ENCODE measurements around the gene NSD2. TPM values are rescaled to one million over a fixed set of nuclear protein-coding genes. Genes with fewer than 3 reads are reported as not detected.

NSD2 gene
- total RNA-seq, 1 donor: 67.8 TPM

DNA sequence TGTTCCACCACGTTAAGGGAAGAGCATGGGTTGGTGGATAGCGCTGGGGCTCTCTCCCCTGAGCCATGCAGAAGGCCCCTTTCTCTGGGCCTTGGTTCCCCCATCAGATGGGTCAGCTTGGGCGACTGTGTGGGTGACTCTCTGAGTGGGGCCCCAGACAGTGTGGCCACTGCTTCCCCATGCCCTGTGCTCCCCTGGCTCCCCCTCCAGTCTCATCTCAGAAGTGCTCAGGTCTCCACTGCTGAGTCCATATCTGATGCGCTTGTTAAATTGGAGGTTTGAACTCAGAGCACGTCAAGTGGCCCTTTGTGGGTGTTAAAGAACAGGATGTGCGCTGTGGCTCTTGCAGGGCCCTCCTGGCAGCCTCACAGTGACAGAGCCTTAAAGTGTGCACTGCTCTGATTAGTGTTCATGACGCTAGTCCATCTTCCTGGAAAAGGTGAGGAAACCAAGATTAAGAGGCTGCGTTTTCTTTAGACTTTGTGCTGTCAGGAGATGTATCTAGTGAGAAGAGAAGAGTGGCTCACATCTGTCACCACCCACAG, 77.8 kb downstream of the NSD2 start:
- DNase-seq (ENCODE audit: low read depth): no peak
- H3K4me3 ChIP-seq (ENCODE audit: low read depth, low read length): no peak overlapping the region
- TF ChIP-seq, protein P1, sequence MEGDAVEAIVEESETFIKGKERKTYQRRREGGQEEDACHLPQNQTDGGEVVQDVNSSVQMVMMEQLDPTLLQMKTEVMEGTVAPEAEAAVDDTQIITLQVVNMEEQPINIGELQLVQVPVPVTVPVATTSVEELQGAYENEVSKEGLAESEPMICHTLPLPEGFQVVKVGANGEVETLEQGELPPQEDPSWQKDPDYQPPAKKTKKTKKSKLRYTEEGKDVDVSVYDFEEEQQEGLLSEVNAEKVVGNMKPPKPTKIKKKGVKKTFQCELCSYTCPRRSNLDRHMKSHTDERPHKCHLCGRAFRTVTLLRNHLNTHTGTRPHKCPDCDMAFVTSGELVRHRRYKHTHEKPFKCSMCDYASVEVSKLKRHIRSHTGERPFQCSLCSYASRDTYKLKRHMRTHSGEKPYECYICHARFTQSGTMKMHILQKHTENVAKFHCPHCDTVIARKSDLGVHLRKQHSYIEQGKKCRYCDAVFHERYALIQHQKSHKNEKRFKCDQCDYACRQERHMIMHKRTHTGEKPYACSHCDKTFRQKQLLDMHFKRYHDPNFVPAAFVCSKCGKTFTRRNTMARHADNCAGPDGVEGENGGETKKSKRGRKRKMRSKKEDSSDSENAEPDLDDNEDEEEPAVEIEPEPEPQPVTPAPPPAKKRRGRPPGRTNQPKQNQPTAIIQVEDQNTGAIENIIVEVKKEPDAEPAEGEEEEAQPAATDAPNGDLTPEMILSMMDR (IDR thresholded peaks at IDR 0.05; ENCODE audit: insufficient read depth, low read depth, low read length): no peak

DNA sequence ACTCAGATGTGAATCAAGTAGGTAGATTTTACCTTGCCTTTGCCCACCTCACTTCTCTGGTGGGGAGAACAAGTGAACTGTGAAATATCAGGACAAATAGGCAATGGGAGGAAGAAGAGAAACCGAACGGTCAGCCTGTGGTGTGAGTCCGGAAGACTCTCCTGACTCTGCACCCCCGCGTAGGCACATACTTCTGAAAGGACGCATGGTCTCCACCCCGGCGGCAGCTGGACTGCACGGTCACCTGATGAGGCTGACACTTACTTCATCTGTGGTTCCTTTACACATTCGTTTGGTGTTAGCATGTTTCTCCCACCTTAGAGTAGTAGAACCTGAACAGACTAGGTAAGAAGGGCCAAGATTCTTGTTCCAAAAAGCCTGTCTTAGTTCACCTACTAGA, 79.2 kb downstream of the NSD2 start:
- TF ChIP-seq, protein P1 (IDR thresholded peaks at IDR 0.05; ENCODE audit: insufficient read depth, low read depth, low read length): no peak
- DNase-seq (ENCODE audit: low read depth): no peak
- H3K4me3 ChIP-seq (ENCODE audit: low read depth, low read length): no peak overlapping the region

DNA sequence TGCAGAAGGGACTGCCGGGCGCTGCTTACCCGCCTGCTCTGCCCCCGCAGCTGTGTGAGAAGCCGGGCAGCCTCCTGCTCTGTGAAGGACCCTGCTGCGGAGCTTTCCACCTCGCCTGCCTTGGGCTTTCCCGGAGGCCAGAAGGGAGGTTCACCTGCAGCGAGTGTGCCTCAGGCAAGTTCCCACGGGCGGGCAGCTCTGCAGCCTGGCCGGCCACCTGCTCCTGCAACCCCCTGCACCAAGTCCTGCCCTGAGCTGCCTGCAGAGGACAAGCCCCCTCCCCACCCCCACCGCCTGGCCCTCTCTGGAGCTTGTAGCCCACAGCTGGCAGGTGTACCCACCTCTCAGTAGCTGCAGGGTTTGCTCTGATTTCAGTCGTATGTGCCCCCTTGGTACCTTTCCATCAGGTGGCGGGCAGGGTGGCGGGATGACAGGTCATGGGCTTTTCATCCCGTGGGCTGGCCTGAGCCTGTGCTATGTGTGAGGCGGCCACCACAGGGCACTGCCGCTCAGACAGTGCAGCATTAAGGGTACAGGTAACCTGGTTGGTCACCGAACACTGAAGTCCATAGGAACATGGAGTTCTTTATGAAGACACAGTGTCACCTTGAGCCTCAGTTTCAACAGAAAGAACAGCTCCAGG, 81.0 kb downstream of the NSD2 start:
- DNase-seq (ENCODE audit: low read depth): no peak
- TF ChIP-seq, protein P1 (IDR thresholded peaks at IDR 0.05; ENCODE audit: insufficient read depth, low read depth, low read length): no peak
- no peak overlapping the region for H3K4me3 ChIP-seq (ENCODE audit: low read depth, low read length)

DNA sequence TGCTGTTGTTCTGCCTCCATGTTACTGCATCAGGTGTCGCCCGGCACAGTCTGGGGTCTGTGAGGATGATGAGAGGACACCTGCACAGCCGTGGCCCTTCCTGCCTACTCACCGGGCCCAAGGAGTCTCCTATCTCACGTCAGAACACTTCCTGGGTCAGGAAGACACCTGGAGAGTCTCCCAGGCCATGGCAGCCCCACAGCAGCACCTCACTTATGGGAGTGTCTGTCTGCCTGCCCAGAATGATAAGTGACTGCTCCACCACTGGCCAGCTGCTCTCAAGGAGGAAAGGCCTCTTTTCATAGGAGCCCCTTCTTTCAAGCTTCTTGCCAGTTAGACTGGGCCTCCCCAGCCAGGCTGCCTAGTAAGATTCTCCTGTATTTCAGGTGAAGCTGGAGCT, 81.5 kb downstream of the NSD2 start:
- no peak overlapping the region for H3K4me3 ChIP-seq (ENCODE audit: low read depth, low read length)
- DNase-seq (ENCODE audit: low read depth): no peak
- TF ChIP-seq, protein P1 (IDR thresholded peaks at IDR 0.05; ENCODE audit: insufficient read depth, low read depth, low read length): no peak

DNA sequence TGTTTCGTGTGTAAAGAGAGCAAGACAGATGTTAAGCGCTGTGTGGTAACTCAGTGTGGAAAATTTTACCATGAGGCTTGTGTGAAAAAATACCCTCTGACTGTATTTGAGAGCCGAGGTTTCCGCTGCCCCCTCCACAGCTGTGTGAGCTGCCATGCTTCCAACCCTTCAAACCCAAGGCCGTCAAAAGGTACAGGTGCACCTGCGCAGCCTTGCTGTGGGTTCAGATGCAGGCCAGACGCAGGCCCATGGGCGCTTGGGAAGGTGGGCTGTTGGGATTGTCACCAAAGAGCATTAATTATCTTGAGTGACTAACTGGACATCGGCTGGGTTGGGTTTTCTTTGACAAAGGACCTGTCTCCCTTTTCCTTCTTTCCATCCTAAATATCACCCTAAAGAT, 82.1 kb downstream of the NSD2 start:
- no peak for DNase-seq (ENCODE audit: low read depth)
- TF ChIP-seq, protein P1 (IDR thresholded peaks at IDR 0.05; ENCODE audit: insufficient read depth, low read depth, low read length): no peak
- H3K4me3 ChIP-seq (ENCODE audit: low read depth, low read length): no peak overlapping the region

DNA sequence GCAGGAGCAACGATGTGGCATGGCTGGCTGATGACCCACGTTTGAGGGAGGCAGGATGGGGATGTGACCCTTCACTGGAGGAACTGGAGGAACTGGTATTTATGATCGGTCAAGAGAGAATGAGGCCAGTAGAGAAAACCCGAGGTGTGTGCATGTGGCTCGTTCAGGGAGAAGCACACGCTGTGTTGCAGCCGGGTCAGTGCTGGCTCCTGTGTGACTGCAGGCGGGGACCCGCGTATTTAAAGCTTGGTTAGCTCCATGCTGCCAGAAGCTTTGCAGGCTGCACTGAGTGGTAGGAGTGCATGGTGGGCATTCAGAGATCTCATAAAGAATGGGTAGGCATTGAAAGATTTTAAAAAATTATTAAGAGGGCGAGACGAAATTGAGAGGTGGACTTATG, 85.4 kb downstream of the NSD2 start:
- no peak overlapping the region for H3K4me3 ChIP-seq (ENCODE audit: low read depth, low read length)
- TF ChIP-seq, protein P1 (IDR thresholded peaks at IDR 0.05; ENCODE audit: insufficient read depth, low read depth, low read length): no peak
- DNase-seq (ENCODE audit: low read depth): no peak
